COLO829 (cell line): ENCODE data around the gene SIRPG.
"Not testable (repeated sequence)": the region's sequence is repeated elsewhere in the genome, so short reads cannot be mapped to it uniquely, and the experiment has no call there.

Source experiments
- DNase-seq: peaks from one replicate; pipeline ENCODE4 v3.0.0; 2012; ENCODE audit warnings: low spot score

The SIRPG gene

GRCh38 chr20:1635291-1635979 is 22.1 kb downstream of the SIRPG start:
- no peak for DNase-seq

GRCh38 chr20:1633535-1633934 is 24.0 kb downstream of the SIRPG start:
- no peak for DNase-seq

- no peak for DNase-seq
Observed at GRCh38 chr20:1632178-1632577, 25.4 kb downstream of the SIRPG start.

- no peak for DNase-seq
Observed at GRCh38 chr20:1631309-1632151, 26.0 kb downstream of the SIRPG start.

- DNase-seq, result no peak
Observed at GRCh38 chr20:1630186-1630585, 27.4 kb downstream of the SIRPG start.

GRCh38 chr20:1629321-1629720 is 28.3 kb downstream of the SIRPG start:
- no peak for DNase-seq

- DNase-seq, result no peak
Observed at GRCh38 chr20:1628621-1629020, 29.0 kb downstream of the SIRPG start.

- no peak for DNase-seq
Observed at GRCh38 chr20:1627200-1627550, 30.4 kb downstream of the SIRPG start.

- DNase-seq, result no peak
Observed at GRCh38 chr20:1626528-1627199, 30.9 kb downstream of the SIRPG start.

- no peak for DNase-seq
Observed at GRCh38 chr20:1625083-1625690, 32.4 kb downstream of the SIRPG start.

- DNase-seq, result no peak
Observed at GRCh38 chr20:1623501-1624205, 33.9 kb downstream of the SIRPG start.

- no peak for DNase-seq
Observed at GRCh38 chr20:1622450-1622849, 35.1 kb downstream of the SIRPG start.

GRCh38 chr20:1621316-1621715 is 36.3 kb downstream of the SIRPG start:
- DNase-seq, result no peak

GRCh38 chr20:1619861-1620444 is 37.6 kb downstream of the SIRPG start, which contains the start of gene SIRPB1:
SIRPB1 (minus strand) TSS chr20:1620009; CDS start chr20:1619944, 65 bp downstream.
- DNase-seq, result no peak

GRCh38 chr20:1618954-1619540 is 38.5 kb downstream of the SIRPG start:
- no peak for DNase-seq

GRCh38 chr20:1618479-1618878 is 39.1 kb downstream of the SIRPG start:
- DNase-seq, result no peak

GRCh38 chr20:1616858-1617434 is 40.6 kb downstream of the SIRPG start:
- DNase-seq, result no peak

- DNase-seq, result not testable (repeated sequence)
Observed at GRCh38 chr20:1610404-1610803, 47.2 kb downstream of the SIRPG start.

- not testable (repeated sequence) for DNase-seq
Observed at GRCh38 chr20:1608678-1609347, 48.8 kb downstream of the SIRPG start.

GRCh38 chr20:1600736-1601135 is 56.8 kb downstream of the SIRPG start:
- DNase-seq, result no peak
